ENCODE data around the gene SCARF1. TPM values are rescaled to one million over a fixed set of nuclear protein-coding genes. Genes with fewer than 3 reads are reported as not detected.

Gene SCARF1
- total RNA-seq, 1 donor from 2014 or later = 0.43 TPM

DNA sequence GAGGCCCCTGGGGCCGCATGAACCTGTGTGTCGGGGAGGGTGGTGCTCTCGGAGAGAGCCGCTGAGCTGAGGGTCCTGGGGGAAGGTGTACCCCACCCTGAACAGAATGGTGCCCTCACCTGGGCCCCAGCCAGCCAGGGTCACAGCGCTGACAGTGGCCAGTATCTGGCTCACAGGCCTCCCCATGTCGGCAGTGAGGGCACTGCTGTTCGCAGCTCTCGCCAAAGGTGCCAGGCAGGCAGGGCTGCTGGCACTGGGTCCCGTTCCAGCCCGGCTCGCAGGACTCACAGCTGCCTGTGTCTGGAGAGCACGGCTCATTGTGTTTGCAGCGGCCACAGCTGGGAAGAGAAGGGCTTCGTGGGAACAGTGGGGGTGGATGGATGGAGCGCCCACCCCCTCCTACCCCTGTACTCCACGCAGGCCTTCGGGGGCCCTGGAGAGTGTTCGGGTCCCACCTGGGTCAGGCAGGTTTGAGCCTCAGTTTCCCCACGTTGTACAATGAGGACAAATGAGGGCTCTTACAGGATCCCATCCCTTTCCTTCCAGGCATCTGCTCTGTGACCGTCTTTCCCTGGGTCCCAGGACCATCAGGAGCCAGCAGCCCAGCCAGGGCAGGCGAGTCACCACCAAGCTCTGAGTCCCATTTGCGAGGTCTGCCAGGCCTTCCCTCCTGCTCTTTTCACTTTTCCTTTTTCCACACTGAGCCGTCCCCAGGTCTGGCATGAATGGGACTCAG, 5.0 kb downstream of the SCARF1 start:
- TF ChIP-seq, protein P1, sequence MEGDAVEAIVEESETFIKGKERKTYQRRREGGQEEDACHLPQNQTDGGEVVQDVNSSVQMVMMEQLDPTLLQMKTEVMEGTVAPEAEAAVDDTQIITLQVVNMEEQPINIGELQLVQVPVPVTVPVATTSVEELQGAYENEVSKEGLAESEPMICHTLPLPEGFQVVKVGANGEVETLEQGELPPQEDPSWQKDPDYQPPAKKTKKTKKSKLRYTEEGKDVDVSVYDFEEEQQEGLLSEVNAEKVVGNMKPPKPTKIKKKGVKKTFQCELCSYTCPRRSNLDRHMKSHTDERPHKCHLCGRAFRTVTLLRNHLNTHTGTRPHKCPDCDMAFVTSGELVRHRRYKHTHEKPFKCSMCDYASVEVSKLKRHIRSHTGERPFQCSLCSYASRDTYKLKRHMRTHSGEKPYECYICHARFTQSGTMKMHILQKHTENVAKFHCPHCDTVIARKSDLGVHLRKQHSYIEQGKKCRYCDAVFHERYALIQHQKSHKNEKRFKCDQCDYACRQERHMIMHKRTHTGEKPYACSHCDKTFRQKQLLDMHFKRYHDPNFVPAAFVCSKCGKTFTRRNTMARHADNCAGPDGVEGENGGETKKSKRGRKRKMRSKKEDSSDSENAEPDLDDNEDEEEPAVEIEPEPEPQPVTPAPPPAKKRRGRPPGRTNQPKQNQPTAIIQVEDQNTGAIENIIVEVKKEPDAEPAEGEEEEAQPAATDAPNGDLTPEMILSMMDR (IDR thresholded peaks at IDR 0.05; ENCODE audit: unreplicated experiment) = no peak
- Mint-ChIP-seq H3K9me3 (ENCODE audit: low read depth) (no peaks in the 10 kb centered on the region), H3K27ac (peak overlapping the region; percentile 49), H3K36me3 (ENCODE audit: insufficient read depth) (no peaks in the 10 kb centered on the region), H3K27me3 (peaks cover 11% of the 10 kb centered on the region), H3K4me3 (ENCODE audit: low read depth) (no peak overlapping the region), H3K4me1 (ENCODE audit: low read depth) (peaks cover 3% of the 10 kb centered on the region)
- no peak for DNase-seq (ENCODE audit: low spot score, unreplicated experiment)

DNA sequence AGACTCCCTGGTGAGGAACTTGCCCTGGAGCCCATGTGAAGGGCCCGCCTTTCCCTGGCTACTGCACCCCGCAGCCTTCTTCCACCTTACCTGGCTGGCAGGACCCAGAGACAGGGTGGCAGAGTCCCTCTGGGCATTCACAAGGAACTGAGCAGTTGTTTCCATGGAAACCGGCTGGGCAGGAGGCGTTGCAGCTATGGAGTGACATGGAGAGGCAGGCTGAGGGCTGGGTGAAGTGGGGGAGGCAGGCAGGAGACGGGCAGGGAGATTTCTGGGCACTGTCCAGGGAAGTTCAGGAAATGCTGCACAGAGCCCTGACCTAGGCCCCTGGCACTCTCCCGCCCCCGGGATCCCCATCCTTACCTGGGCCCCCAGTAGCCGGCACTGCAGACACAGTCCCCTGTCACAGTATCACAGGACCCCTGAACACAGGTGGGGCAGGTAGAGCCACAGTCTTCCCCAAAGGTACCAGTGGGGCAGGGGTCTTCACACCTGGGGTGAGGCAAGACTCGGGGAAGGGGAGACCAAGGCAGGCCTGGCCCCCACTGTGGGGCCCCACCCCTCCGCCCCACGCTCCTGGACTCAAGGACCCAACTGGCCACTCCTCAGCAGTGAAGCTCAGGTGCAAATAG, 5.9 kb downstream of the SCARF1 start:
- Mint-ChIP-seq H3K4me1 (ENCODE audit: low read depth) (peaks cover 3% of the 10 kb centered on the region), H3K9me3 (ENCODE audit: low read depth) (no peaks in the 10 kb centered on the region), H3K27ac (no peak overlapping the region), H3K27me3 (peaks cover 10% of the 10 kb centered on the region), H3K36me3 (ENCODE audit: insufficient read depth) (no peaks in the 10 kb centered on the region), H3K4me3 (ENCODE audit: low read depth) (no peak overlapping the region)
- DNase-seq (ENCODE audit: low spot score, unreplicated experiment) = no peak
- TF ChIP-seq, protein P1 (IDR thresholded peaks at IDR 0.05; ENCODE audit: unreplicated experiment) = no peak

DNA sequence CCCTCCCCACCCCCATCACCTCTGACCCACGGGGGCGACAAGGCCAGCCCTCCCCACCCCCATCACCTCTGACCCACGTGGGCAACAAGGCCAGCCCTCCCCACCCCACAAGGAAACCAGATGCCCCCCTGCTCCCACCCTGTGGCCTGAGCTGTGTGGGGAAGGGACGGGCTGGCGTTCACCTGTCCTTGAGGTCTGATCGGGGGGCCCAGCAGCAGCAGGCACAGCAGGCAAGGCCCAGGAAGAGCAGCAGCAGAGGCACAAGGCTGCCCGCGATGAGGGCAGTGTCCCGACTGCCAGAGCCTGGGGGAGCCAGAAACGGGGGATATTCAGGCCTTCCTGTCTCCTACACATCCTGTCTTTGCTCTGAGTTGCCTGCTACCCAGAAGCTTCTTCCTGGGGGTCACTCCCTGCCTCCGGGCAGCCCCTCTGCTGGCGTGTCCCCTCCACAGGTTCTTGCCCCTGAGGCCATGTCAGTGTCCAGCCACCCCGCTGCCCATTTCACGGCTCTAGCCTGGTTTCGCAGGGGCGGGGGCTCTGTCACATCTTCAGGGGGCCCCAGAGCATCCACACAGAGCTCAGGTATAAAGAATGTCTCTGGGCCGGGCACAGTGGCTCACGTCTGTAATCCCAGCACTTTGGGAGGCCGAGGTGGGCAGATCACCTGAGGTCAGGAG, 6.8 kb downstream of the SCARF1 start:
- DNase-seq (ENCODE audit: low spot score, unreplicated experiment) = no peak
- Mint-ChIP-seq H3K27ac (no peak overlapping the region), H3K27me3 (peaks cover 3% of the 10 kb centered on the region), H3K4me3 (ENCODE audit: low read depth) (no peak overlapping the region), H3K9me3 (ENCODE audit: low read depth) (no peaks in the 10 kb centered on the region), H3K36me3 (ENCODE audit: insufficient read depth) (no peaks in the 10 kb centered on the region), H3K4me1 (ENCODE audit: low read depth) (peaks cover 1% of the 10 kb centered on the region)
- TF ChIP-seq, protein P1 (IDR thresholded peaks at IDR 0.05; ENCODE audit: unreplicated experiment) = no peak

DNA sequence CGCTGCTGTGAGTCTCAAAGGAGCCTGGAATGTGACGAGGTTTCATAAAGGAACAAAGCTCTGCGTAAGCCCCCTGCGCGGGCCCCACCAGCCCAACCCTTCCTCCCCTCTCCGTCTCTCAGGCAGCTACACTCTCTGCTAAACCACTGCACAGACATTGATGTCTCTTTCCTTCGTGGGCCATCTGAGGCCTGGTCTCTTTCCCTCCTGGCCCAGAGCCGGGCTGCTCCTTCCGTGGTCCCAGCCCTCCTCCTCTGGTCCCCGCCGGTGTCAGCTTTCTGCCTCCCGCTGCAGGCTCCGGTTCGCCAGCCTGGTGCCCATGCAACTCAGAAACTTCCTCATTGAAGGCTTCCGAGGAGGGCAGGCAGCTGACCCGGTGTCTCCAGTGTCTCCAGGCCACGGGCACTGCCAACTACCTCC, 7.4 kb downstream of the SCARF1 start:
- H3K4me3 Mint-ChIP-seq (ENCODE audit: low read depth) = no peak overlapping the region
- H3K27me3 Mint-ChIP-seq = peaks cover 3% of the 10 kb centered on the region
- TF ChIP-seq, protein P1 (IDR thresholded peaks at IDR 0.05; ENCODE audit: unreplicated experiment) = no peak
- DNase-seq (ENCODE audit: low spot score, unreplicated experiment) = no peak
- no peak overlapping the region for H3K27ac Mint-ChIP-seq
- no peaks in the 10 kb centered on the region for H3K9me3 Mint-ChIP-seq (ENCODE audit: low read depth)
- no peaks in the 10 kb centered on the region for H3K36me3 Mint-ChIP-seq (ENCODE audit: insufficient read depth)
- H3K4me1 Mint-ChIP-seq (ENCODE audit: low read depth) = peaks cover 1% of the 10 kb centered on the region

DNA sequence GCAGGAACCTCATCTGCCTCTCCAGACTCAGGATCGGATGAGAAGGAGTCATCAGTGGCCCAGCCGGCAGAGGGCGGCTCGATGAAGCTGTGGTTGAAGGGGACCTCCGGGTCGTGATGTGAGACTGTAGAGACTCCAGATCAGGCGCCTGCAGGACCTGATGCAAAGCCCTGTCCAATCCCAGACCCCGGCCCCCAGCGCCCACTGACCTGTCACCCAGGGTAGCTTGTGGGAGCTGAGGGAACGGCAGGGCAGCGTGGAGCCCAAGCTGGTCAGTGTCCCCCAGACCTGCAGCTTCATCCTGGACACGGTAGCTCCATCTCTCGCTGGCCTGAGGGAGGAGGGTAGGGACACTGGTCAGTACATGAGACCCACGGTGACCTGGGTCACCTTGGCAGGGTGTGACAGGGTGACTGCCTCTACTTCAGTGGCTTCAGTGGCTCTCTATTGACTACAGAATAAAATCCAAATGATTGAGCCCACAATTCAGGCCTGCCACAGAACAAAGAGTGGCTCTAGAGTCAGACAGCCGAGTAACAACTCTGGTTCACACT, 8.7 kb downstream of the SCARF1 start:
- no peak overlapping the region for H3K4me3 Mint-ChIP-seq (ENCODE audit: low read depth)
- no peaks in the 10 kb centered on the region for H3K36me3 Mint-ChIP-seq (ENCODE audit: insufficient read depth)
- DNase-seq (ENCODE audit: low spot score, unreplicated experiment) = no peak
- H3K4me1 Mint-ChIP-seq (ENCODE audit: low read depth) = peaks cover 1% of the 10 kb centered on the region
- H3K27me3 Mint-ChIP-seq = peaks cover 5% of the 10 kb centered on the region
- no peaks in the 10 kb centered on the region for H3K9me3 Mint-ChIP-seq (ENCODE audit: low read depth)
- H3K27ac Mint-ChIP-seq = no peak overlapping the region
- TF ChIP-seq, protein P1 (IDR thresholded peaks at IDR 0.05; ENCODE audit: unreplicated experiment) = no peak

Measured in progenitor cell of endocrine pancreas (in vitro differentiated cells).